ENCODE measurements around the gene CCDC148. TPM values are rescaled to one million over a fixed set of nuclear protein-coding genes. Genes with fewer than 3 reads are reported as not detected.

The CCDC148 gene
- total and polyA plus RNA-seq, 2 experiments from 2014 or later: 1.2 to 1.8 TPM

- Mint-ChIP-seq H3K36me3 (ENCODE audit: low read depth) (no peaks in the 10 kb centered on the region), H3K4me3 (no peak overlapping the region), H3K27me3 (ENCODE audit: insufficient read depth, low read depth, poor library complexity) (peaks cover 2% of the 10 kb centered on the region), H3K9me3 (no peaks in the 10 kb centered on the region), H3K4me1 (peaks cover 19% of the 10 kb centered on the region), H3K27ac (no peak overlapping the region)
- Histone ChIP-seq H3K9me2 (ENCODE audit: insufficient read depth) (no peaks in the 10 kb centered on the region), H3K4me1 (ENCODE audit: insufficient read depth) (peaks cover 16% of the 10 kb centered on the region), H3K36me3 (ENCODE audit: insufficient read depth) (no peaks in the 10 kb centered on the region), H3K4me2 (no peak overlapping the region), H3K79me2 (replicated peaks; ENCODE audit: insufficient read depth) (no peaks in the 10 kb centered on the region), H2AFZ (no peak overlapping the region), H4K20me1 (replicated peaks; ENCODE audit: insufficient read depth) (no peaks in the 10 kb centered on the region), H3K27me3 (ENCODE audit: insufficient read depth) (no peaks in the 10 kb centered on the region), H3K27ac (ENCODE audit: low read depth) (no peak overlapping the region), H3F3A (replicated peaks; ENCODE audit: low read depth) (no peaks in the 10 kb centered on the region), H3K4me3 (no peak overlapping the region)
- ATAC-seq (no peak), DNase-seq (ENCODE audit: low spot score) (peak; percentile 20)
- TF ChIP-seq CTCF (conservative IDR thresholded peaks at IDR 0.05; ENCODE audit: low read depth in 2 of 2) (no peak), EZH2phosphoT487 (IDR thresholded peaks at IDR 0.05; ENCODE audit: unreplicated experiment) (no peak), ZNF114 (CRISPR knock-in tag; IDR thresholded peaks at IDR 0.05) (no peak), POLR2AphosphoS5 (IDR thresholded peaks at IDR 0.05; ENCODE audit: low read depth) (no peak), ZNF331 (CRISPR knock-in tag; IDR thresholded peaks at IDR 0.05; ENCODE audit: low read depth) (no peak), NANOG (IDR thresholded peaks at IDR 0.05; ENCODE audit: borderline replicate concordance) (no peak), STAT1 (IDR thresholded peaks at IDR 0.05; ENCODE audit: unreplicated experiment) (no peak), CREB1 (CRISPR knock-in tag; IDR thresholded peaks at IDR 0.05; ENCODE audit: low read depth) (no peak), JUNB (IDR thresholded peaks at IDR 0.05; ENCODE audit: unreplicated experiment) (no peak), EZH2 (IDR thresholded peaks at IDR 0.05; ENCODE audit: low read depth, unreplicated experiment) (no peak)
- TF ChIP-seq, protein P1, sequence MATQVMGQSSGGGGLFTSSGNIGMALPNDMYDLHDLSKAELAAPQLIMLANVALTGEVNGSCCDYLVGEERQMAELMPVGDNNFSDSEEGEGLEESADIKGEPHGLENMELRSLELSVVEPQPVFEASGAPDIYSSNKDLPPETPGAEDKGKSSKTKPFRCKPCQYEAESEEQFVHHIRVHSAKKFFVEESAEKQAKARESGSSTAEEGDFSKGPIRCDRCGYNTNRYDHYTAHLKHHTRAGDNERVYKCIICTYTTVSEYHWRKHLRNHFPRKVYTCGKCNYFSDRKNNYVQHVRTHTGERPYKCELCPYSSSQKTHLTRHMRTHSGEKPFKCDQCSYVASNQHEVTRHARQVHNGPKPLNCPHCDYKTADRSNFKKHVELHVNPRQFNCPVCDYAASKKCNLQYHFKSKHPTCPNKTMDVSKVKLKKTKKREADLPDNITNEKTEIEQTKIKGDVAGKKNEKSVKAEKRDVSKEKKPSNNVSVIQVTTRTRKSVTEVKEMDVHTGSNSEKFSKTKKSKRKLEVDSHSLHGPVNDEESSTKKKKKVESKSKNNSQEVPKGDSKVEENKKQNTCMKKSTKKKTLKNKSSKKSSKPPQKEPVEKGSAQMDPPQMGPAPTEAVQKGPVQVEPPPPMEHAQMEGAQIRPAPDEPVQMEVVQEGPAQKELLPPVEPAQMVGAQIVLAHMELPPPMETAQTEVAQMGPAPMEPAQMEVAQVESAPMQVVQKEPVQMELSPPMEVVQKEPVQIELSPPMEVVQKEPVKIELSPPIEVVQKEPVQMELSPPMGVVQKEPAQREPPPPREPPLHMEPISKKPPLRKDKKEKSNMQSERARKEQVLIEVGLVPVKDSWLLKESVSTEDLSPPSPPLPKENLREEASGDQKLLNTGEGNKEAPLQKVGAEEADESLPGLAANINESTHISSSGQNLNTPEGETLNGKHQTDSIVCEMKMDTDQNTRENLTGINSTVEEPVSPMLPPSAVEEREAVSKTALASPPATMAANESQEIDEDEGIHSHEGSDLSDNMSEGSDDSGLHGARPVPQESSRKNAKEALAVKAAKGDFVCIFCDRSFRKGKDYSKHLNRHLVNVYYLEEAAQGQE (IDR thresholded peaks at IDR 0.05; ENCODE audit: unreplicated experiment): no peak
- TF ChIP-seq, protein P2, sequence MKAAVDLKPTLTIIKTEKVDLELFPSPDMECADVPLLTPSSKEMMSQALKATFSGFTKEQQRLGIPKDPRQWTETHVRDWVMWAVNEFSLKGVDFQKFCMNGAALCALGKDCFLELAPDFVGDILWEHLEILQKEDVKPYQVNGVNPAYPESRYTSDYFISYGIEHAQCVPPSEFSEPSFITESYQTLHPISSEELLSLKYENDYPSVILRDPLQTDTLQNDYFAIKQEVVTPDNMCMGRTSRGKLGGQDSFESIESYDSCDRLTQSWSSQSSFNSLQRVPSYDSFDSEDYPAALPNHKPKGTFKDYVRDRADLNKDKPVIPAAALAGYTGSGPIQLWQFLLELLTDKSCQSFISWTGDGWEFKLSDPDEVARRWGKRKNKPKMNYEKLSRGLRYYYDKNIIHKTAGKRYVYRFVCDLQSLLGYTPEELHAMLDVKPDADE (IDR thresholded peaks at IDR 0.05): no peak
- TF ChIP-seq, protein P3, sequence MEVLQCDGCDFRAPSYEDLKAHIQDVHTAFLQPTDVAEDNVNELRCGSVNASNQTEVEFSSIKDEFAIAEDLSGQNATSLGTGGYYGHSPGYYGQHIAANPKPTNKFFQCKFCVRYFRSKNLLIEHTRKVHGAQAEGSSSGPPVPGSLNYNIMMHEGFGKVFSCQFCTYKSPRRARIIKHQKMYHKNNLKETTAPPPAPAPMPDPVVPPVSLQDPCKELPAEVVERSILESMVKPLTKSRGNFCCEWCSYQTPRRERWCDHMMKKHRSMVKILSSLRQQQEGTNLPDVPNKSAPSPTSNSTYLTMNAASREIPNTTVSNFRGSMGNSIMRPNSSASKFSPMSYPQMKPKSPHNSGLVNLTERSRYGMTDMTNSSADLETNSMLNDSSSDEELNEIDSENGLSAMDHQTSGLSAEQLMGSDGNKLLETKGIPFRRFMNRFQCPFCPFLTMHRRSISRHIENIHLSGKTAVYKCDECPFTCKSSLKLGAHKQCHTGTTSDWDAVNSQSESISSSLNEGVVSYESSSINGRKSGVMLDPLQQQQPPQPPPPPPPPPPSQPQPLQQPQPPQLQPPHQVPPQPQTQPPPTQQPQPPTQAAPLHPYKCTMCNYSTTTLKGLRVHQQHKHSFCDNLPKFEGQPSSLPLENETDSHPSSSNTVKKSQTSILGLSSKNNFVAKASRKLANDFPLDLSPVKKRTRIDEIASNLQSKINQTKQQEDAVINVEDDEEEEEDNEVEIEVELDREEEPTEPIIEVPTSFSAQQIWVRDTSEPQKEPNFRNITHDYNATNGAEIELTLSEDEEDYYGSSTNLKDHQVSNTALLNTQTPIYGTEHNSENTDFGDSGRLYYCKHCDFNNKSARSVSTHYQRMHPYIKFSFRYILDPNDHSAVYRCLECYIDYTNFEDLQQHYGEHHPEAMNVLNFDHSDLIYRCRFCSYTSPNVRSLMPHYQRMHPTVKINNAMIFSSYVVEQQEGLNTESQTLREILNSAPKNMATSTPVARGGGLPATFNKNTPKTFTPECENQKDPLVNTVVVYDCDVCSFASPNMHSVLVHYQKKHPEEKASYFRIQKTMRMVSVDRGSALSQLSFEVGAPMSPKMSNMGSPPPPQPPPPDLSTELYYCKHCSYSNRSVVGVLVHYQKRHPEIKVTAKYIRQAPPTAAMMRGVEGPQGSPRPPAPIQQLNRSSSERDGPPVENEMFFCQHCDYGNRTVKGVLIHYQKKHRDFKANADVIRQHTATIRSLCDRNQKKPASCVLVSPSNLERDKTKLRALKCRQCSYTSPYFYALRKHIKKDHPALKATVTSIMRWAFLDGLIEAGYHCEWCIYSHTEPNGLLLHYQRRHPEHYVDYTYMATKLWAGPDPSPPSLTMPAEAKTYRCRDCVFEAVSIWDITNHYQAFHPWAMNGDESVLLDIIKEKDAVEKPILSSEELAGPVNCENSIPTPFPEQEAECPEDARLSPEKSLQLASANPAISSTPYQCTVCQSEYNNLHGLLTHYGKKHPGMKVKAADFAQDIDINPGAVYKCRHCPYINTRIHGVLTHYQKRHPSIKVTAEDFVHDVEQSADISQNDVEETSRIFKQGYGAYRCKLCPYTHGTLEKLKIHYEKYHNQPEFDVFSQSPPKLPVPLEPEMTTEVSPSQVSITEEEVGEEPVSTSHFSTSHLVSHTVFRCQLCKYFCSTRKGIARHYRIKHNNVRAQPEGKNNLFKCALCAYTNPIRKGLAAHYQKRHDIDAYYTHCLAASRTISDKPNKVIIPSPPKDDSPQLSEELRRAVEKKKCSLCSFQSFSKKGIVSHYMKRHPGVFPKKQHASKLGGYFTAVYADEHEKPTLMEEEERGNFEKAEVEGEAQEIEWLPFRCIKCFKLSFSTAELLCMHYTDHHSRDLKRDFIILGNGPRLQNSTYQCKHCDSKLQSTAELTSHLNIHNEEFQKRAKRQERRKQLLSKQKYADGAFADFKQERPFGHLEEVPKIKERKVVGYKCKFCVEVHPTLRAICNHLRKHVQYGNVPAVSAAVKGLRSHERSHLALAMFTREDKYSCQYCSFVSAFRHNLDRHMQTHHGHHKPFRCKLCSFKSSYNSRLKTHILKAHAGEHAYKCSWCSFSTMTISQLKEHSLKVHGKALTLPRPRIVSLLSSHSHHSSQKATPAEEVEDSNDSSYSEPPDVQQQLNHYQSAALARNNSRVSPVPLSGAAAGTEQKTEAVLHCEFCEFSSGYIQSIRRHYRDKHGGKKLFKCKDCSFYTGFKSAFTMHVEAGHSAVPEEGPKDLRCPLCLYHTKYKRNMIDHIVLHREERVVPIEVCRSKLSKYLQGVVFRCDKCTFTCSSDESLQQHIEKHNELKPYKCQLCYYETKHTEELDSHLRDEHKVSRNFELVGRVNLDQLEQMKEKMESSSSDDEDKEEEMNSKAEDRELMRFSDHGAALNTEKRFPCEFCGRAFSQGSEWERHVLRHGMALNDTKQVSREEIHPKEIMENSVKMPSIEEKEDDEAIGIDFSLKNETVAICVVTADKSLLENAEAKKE (CRISPR knock-in tag; IDR thresholded peaks at IDR 0.05): no peak
These were observed 262.3 kb downstream of the CCDC148 start for GRCh38 chr2:158194229-158194628.

All from GM23338 (cell line).